GM18909 (cell line): ENCODE data around the gene PIK3C2A.
A peak's percentile ranks its signal among the peaks of the same experiment; 100 is the strongest.

Experiments
- ATAC-seq: cut with Tn5 transposase; IDR thresholded peaks from one replicate; pipeline ENCODE4 v1.9.1; 2021; ENCODE audit warnings: mild to moderate bottlenecking; ENCODE audit not compliant: unreplicated experiment, poor library complexity

The PIK3C2A gene

GRCh38 chr11:17162376-17162775 is 45.4 kb downstream of the PIK3C2A start:
- ATAC-seq, result no peak

- peak; percentile 58 for ATAC-seq
Measured at GRCh38 chr11:17161515-17161914, 46.3 kb downstream of the PIK3C2A start.

GRCh38 chr11:17159441-17159840 is 48.3 kb downstream of the PIK3C2A start:
- no peak for ATAC-seq
